ENCODE measurements around the gene COX5B. TPM values are rescaled to one million over a fixed set of nuclear protein-coding genes. Genes with fewer than 3 reads are reported as not detected.

COX5B gene
- total and polyA plus RNA-seq, 9 of the 15 experiments (the other 6 are each of a cell fraction or from before 2014, with no cell fraction given): 154 to 1,424 (median 487) TPM

DNA sequence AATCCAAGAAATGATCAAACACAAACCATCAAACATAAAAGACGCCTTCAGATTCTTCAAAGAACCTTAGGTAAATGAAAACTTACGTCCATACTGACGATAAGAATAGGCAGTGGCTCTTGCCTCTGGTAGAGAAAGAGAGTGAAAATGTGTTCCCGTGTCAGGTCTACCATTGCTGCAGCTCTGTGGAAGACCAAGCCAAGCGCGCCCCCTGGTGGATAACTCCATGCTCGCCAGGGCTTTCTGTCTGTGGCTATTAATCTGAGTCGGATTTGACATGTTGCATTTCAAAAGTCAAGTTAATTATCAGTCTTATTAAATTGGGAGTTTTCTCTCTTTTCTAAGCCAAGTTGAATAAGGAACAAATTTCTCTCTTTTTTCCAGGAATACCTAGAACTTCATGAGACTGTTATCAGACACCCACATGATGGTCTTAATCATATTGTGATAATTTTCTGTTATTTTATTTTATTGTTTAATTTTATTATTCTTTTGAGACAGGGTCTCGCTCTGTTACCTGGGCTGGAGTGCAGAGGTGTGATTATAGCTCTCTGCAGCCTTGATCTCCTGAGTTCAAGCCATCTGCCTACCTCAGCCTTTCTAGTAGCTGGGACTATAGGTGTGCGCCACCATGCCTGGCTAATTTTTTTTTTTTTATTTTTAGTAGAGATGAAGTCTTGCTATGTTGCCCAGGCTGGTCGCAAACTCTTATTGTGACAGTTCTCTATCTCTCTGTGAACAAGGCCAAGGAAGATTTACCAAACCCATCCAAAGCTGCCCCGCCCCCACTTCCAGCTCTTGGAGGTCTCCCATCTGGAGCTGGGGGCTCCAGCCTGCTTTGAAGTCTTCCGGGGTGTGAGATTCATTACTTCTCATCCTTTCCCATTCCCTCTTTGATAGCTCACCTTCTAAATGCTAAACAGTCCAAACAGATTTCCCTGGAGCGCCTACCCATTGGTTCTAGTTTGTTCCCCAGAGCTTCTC lies 51.7 kb downstream of the COX5B start (continued):
- no peak for TF ChIP-seq NFYB (IDR thresholded peaks at IDR 0.05; ENCODE audit: extremely low read depth, insufficient read length)
- no peak for TF ChIP-seq EHMT2 (IDR thresholded peaks at IDR 0.05)
- peak; percentile 35; the same call in 1 of the 2 replicates for TF ChIP-seq KLF16 (IDR thresholded peaks at IDR 0.05)
- TF ChIP-seq NFATC3 (IDR thresholded peaks at IDR 0.05): no peak
- TF ChIP-seq, protein P1, sequence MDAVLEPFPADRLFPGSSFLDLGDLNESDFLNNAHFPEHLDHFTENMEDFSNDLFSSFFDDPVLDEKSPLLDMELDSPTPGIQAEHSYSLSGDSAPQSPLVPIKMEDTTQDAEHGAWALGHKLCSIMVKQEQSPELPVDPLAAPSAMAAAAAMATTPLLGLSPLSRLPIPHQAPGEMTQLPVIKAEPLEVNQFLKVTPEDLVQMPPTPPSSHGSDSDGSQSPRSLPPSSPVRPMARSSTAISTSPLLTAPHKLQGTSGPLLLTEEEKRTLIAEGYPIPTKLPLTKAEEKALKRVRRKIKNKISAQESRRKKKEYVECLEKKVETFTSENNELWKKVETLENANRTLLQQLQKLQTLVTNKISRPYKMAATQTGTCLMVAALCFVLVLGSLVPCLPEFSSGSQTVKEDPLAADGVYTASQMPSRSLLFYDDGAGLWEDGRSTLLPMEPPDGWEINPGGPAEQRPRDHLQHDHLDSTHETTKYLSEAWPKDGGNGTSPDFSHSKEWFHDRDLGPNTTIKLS (IDR thresholded peaks at IDR 0.05; ENCODE audit: borderline replicate concordance, low read depth): peak; percentile 30; the same call in 1 of the 2 replicates
- TF ChIP-seq NFXL1 (CRISPR knock-in tag; IDR thresholded peaks at IDR 0.05): no peak
- TF ChIP-seq, protein P2, sequence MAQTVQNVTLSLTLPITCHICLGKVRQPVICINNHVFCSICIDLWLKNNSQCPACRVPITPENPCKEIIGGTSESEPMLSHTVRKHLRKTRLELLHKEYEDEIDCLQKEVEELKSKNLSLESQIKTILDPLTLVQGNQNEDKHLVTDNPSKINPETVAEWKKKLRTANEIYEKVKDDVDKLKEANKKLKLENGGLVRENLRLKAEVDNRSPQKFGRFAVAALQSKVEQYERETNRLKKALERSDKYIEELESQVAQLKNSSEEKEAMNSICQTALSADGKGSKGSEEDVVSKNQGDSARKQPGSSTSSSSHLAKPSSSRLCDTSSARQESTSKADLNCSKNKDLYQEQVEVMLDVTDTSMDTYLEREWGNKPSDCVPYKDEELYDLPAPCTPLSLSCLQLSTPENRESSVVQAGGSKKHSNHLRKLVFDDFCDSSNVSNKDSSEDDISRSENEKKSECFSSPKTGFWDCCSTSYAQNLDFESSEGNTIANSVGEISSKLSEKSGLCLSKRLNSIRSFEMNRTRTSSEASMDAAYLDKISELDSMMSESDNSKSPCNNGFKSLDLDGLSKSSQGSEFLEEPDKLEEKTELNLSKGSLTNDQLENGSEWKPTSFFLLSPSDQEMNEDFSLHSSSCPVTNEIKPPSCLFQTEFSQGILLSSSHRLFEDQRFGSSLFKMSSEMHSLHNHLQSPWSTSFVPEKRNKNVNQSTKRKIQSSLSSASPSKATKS (CRISPR knock-in tag; IDR thresholded peaks at IDR 0.05): no peak
- TF ChIP-seq, protein P3, sequence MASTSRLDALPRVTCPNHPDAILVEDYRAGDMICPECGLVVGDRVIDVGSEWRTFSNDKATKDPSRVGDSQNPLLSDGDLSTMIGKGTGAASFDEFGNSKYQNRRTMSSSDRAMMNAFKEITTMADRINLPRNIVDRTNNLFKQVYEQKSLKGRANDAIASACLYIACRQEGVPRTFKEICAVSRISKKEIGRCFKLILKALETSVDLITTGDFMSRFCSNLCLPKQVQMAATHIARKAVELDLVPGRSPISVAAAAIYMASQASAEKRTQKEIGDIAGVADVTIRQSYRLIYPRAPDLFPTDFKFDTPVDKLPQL (IDR thresholded peaks at IDR 0.05; ENCODE audit: extremely low read depth, insufficient read length): no peak
- no peak for TF ChIP-seq ZFPM2 (CRISPR knock-in tag; IDR thresholded peaks at IDR 0.05)
- TF ChIP-seq, protein P4, sequence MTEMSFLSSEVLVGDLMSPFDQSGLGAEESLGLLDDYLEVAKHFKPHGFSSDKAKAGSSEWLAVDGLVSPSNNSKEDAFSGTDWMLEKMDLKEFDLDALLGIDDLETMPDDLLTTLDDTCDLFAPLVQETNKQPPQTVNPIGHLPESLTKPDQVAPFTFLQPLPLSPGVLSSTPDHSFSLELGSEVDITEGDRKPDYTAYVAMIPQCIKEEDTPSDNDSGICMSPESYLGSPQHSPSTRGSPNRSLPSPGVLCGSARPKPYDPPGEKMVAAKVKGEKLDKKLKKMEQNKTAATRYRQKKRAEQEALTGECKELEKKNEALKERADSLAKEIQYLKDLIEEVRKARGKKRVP (CRISPR knock-in tag; IDR thresholded peaks at IDR 0.05): 0 out of 2 replicates have a peak, but pooled peaks have one; percentile 19
- peak in 1 of 2 experiments; percentile 54; a peak in 1 of 4 replicates for TF ChIP-seq MAZ (CRISPR knock-in tag; conservative IDR thresholded peaks at IDR 0.05 in 1 of 2, IDR thresholded peaks at IDR 0.05 in 1 of 2)
- no peak for TF ChIP-seq ZNF644 (tag; IDR thresholded peaks at IDR 0.05; ENCODE audit: low read depth)
- TF ChIP-seq CHD1 (IDR thresholded peaks at IDR 0.05; ENCODE audit: low read length): no peak
- TF ChIP-seq PHB2 (IDR thresholded peaks at IDR 0.05; ENCODE audit: low read depth): no peak
- TF ChIP-seq CC2D1A (IDR thresholded peaks at IDR 0.05): peak; percentile 90
- TF ChIP-seq LCOR (CRISPR knock-in tag; IDR thresholded peaks at IDR 0.05): peak; percentile 49; the same call in 1 of the 2 replicates
- peak; percentile 25; the same call in 1 of the 2 replicates for TF ChIP-seq TEAD4 (IDR thresholded peaks at IDR 0.05; ENCODE audit: low read length)
- TF ChIP-seq TEAD4 (CRISPR knock-in tag; IDR thresholded peaks at IDR 0.05; ENCODE audit: borderline replicate concordance): no peak
- TF ChIP-seq, protein P5, sequence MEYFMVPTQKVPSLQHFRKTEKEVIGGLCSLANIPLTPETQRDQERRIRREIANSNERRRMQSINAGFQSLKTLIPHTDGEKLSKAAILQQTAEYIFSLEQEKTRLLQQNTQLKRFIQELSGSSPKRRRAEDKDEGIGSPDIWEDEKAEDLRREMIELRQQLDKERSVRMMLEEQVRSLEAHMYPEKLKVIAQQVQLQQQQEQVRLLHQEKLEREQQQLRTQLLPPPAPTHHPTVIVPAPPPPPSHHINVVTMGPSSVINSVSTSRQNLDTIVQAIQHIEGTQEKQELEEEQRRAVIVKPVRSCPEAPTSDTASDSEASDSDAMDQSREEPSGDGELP (CRISPR knock-in tag; IDR thresholded peaks at IDR 0.05; ENCODE audit: borderline replicate concordance): 0 out of 2 replicates have a peak, but pooled peaks have one; percentile 33
- TF ChIP-seq ARHGAP35 (IDR thresholded peaks at IDR 0.05; ENCODE audit: partially characterized antibody): no peak
- TF ChIP-seq HMGN3 (IDR thresholded peaks at IDR 0.05; ENCODE audit: borderline replicate concordance, extremely low read depth, insufficient read length, low read depth, low read length): no peak

Data from K562 (cell line).